Measurements from ENCODE around the gene PPIL1.
"Not testable (repeated sequence)": the region's sequence is repeated elsewhere in the genome, so short reads cannot be mapped to it uniquely, and the experiment has no call there.

The PPIL1 gene

GRCh38 chr6:36813047-36813446 is 61.6 kb downstream of the PPIL1 start:
- DNase-seq: not testable (repeated sequence)

- DNase-seq: no peak
Observed at GRCh38 chr6:36809941-36810803, 64.4 kb downstream of the PPIL1 start.

DNA sequence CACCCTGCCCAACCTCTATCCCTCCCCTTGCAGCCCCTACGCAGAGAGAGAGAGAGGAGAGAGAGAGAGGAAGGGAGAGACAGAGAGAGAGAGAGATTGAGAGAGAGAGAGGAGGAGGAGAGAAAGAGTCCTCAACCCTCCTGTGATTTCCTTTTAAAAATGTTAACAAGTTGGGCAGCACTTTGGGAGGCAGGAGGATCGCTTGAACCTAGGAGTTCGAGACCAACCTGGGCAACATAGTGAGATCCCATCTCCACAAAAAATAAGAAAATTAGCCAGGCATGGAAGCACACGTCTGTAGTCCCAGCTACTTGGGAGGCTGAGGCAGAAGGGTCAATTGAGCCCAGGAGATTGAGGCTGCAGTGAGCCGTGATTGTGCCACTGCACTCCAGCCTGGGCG is 65.4 kb downstream of the PPIL1 start:
- no peak for DNase-seq

GRCh38 chr6:36808634-36809033 is 66.0 kb downstream of the PPIL1 start:
- DNase-seq: no peak

DNA sequence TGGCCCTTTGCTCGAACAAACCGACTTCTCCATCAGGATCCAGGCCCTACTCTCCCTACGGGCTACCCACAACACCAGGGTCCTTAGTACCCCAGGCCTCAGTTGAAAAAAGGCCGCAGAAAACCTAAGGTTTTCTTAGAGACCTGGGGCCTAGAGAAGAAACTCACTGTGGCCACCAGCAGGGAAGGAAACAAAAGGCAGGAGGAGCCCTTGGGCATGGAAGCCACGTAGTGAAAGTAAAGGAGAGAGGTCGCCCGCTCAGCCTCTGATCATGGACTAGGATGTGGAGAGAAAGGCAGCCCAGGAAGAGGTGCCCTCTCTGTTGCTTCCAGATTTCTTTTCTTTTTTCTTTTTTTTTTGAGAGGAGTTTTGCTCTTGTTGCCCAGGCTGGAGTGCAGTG is 66.9 kb downstream of the PPIL1 start:
- no peak for DNase-seq

GRCh38 chr6:36807143-36807542 is 67.5 kb downstream of the PPIL1 start:
- no peak for DNase-seq

- DNase-seq: no peak
Observed at GRCh38 chr6:36805917-36806316, 68.7 kb downstream of the PPIL1 start.

DNA sequence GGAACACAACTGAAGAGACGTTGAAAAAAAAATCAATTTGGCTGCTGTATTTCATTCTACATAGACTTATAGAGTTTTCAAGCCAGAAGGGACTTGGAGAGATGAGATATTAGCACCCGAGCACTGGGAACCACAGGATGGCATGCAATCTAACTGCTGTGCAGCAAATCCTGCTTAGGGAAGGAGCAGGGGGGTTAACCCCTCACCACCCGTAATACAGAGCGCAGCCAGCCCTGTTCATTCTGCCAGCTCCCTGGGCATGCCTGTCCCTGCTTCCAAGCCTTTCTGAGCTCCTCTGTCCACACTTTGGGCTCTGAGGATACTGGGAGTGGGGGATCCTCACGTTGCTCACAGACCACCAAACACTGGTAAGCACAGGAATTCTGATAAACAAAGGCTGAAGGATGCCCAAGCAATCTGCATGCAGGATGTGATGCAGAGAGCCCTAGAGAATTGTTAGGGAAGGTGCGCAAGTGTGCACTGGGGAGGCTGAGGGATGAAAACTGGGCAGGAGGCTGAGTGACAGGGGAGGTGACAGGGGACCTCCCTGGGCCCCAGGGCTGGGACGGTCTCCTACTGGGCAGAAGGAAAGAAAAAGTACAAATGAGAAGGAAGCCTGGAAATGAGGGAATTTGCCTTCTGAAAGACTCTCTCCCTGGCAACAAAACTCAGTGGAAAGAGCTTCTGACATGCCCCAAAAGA is 69.4 kb downstream of the PPIL1 start:
- no peak for DNase-seq
